Ishikawa (cell line): Measurements from ENCODE around the gene PBX3.

ENCODE experiments used
- CEBPB ChIP-seq: IDR thresholded peaks from 2 replicates; pipeline ENCODE4 v1.6.1; 2012
- CREB1 ChIP-seq: IDR thresholded peaks from 2 replicates; pipeline ENCODE4 v1.6.1; 2012; ENCODE audit warnings: low read depth
- EGR1 ChIP-seq: IDR thresholded peaks from 2 replicates; pipeline ENCODE4 v1.6.1; 2012
- EP300 ChIP-seq: IDR thresholded peaks from 2 replicates; pipeline ENCODE4 v1.6.1; 2012; ENCODE audit warnings: borderline replicate concordance
- FOXM1 ChIP-seq: IDR thresholded peaks from 2 replicates; pipeline ENCODE4 v1.6.1; 2012; ENCODE audit warnings: low read depth, borderline replicate concordance
- MAX ChIP-seq: IDR thresholded peaks from 2 replicates; pipeline ENCODE4 v1.6.1; 2012
- NFIC ChIP-seq: IDR thresholded peaks from 2 replicates; pipeline ENCODE4 v1.6.1; 2012
- RAD21 ChIP-seq: IDR thresholded peaks from 2 replicates; pipeline ENCODE4 v1.6.1; 2012; ENCODE audit warnings: low read depth
- REST ChIP-seq: IDR thresholded peaks from 2 replicates; pipeline ENCODE4 v1.6.1; 2012; ENCODE audit warnings: low read depth, mild to moderate bottlenecking
- TAF1 ChIP-seq: IDR thresholded peaks from 2 replicates; pipeline ENCODE4 v1.6.1; 2012; ENCODE audit warnings: low read depth, mild to moderate bottlenecking
- TCF12 ChIP-seq: IDR thresholded peaks from 2 replicates; pipeline ENCODE4 v1.6.1; 2012; ENCODE audit warnings: low read depth
- TEAD4 ChIP-seq: IDR thresholded peaks from 2 replicates; pipeline ENCODE4 v1.6.1; 2012
- USF1 ChIP-seq: IDR thresholded peaks from 2 replicates; pipeline ENCODE4 v1.6.1; 2012
- YY1 ChIP-seq: IDR thresholded peaks from 2 replicates; pipeline ENCODE4 v1.6.1; 2012; ENCODE audit warnings: low read depth
- ZBTB7A ChIP-seq: IDR thresholded peaks from 2 replicates; pipeline ENCODE4 v1.6.1; 2012; ENCODE audit warnings: low read depth

The PBX3 gene

GRCh38 chr9:125831616-125832015 is 84.4 kb downstream of the PBX3 start:
- TF ChIP-seq USF1 (no peak), TEAD4 (no peak), TCF12 (no peak), RAD21 (no peak), NFIC (no peak), TAF1 (no peak), EGR1 (no peak), ZBTB7A (no peak), CREB1 (no peak)

- TF ChIP-seq NFIC (no peak), TAF1 (no peak), TCF12 (no peak), USF1 (no peak), TEAD4 (no peak), EGR1 (no peak), CREB1 (no peak), REST (no peak), RAD21 (no peak), ZBTB7A (no peak), CEBPB (no peak), FOXM1 (no peak), MAX (no peak)
Observed at GRCh38 chr9:125835655-125836054, 88.5 kb downstream of the PBX3 start.

GRCh38 chr9:125839317-125839716 is 92.1 kb downstream of the PBX3 start:
- no peak for TF ChIP-seq TCF12
- no peak for TF ChIP-seq ZBTB7A
- TF ChIP-seq CEBPB: no peak
- TF ChIP-seq NFIC: no peak
- no peak for TF ChIP-seq TAF1
- TF ChIP-seq CREB1: no peak
- TF ChIP-seq TEAD4: no peak
- no peak for TF ChIP-seq EGR1
- TF ChIP-seq EP300: no peak
- TF ChIP-seq FOXM1: no peak
- no peak for TF ChIP-seq RAD21
- TF ChIP-seq REST: no peak
- no peak for TF ChIP-seq MAX
- no peak for TF ChIP-seq USF1
- TF ChIP-seq YY1: no peak

- TF ChIP-seq CREB1: no peak
- TF ChIP-seq TEAD4: no peak
- no peak for TF ChIP-seq REST
- no peak for TF ChIP-seq TAF1
- TF ChIP-seq MAX: no peak
Observed at GRCh38 chr9:125841444-125841843, 94.3 kb downstream of the PBX3 start.
